LoVo (cell line): ENCODE data around the gene LMOD1.
"Not testable (repeated sequence)": the region's sequence is repeated elsewhere in the genome, so short reads cannot be mapped to it uniquely, and the experiment has no call there.

Experiments
- DNase-seq: peaks from one replicate; pipeline ENCODE4 v3.0.0-alpha.2; 2016; ENCODE audit warnings: low spot score

LMOD1 gene

GRCh38 chr1:201914456-201915235 is 31.7 kb downstream of the LMOD1 start:
- no peak for DNase-seq

GRCh38 chr1:201912832-201913231 is 33.5 kb downstream of the LMOD1 start:
- DNase-seq: no peak

GRCh38 chr1:201911826-201912571 is 34.3 kb downstream of the LMOD1 start:
- DNase-seq: no peak

GRCh38 chr1:201907621-201908020 is 38.7 kb downstream of the LMOD1 start:
- no peak for DNase-seq

- no peak for DNase-seq
Observed at GRCh38 chr1:201906336-201906735, 40.0 kb downstream of the LMOD1 start.

GRCh38 chr1:201905234-201905890 is 41.0 kb downstream of the LMOD1 start:
- DNase-seq: no peak

- DNase-seq: no peak
Observed at GRCh38 chr1:201904579-201904978, 41.8 kb downstream of the LMOD1 start.

GRCh38 chr1:201903135-201903534 is 43.2 kb downstream of the LMOD1 start:
- DNase-seq: no peak

GRCh38 chr1:201902198-201902597 is 44.1 kb downstream of the LMOD1 start:
- DNase-seq: no peak

GRCh38 chr1:201901036-201901435 is 45.3 kb downstream of the LMOD1 start:
- DNase-seq: not testable (repeated sequence)

GRCh38 chr1:201900476-201900875 is 45.9 kb downstream of the LMOD1 start:
- no peak for DNase-seq

- no peak for DNase-seq
Observed at GRCh38 chr1:201899683-201900429, 46.5 kb downstream of the LMOD1 start.

- no peak for DNase-seq
Observed at GRCh38 chr1:201898992-201899391, 47.4 kb downstream of the LMOD1 start.

GRCh38 chr1:201898240-201898894 is 48.0 kb downstream of the LMOD1 start:
- DNase-seq: no peak

- no peak for DNase-seq
Observed at GRCh38 chr1:201896951-201897391, 49.4 kb downstream of the LMOD1 start.

GRCh38 chr1:201895913-201896807 is 50.2 kb downstream of the LMOD1 start:
- DNase-seq: peak; percentile 87

GRCh38 chr1:201895120-201895665 is 51.2 kb downstream of the LMOD1 start:
- DNase-seq: no peak

GRCh38 chr1:201894343-201895119 is 51.8 kb downstream of the LMOD1 start:
- DNase-seq: no peak

GRCh38 chr1:201893431-201893830 is 52.9 kb downstream of the LMOD1 start:
- DNase-seq: no peak
